B cell (primary cell): ENCODE data around the gene PSEN1.

Source experiments
- CTCF ChIP-seq: fragments of 200-600 bp; IDR thresholded peaks from one replicate; pipeline ENCODE4 v1.8.0; 2022; ENCODE audit warnings: antibody characterized with exemption, mild to moderate bottlenecking
- EZH2 ChIP-seq: IDR thresholded peaks from 2 replicates; pipeline ENCODE4 v1.6.1; 2012; ENCODE audit warnings: borderline replicate concordance, low read depth, mild to moderate bottlenecking, moderate library complexity, low read length; ENCODE audit not compliant: insufficient read depth, poor library complexity, severe bottlenecking

- TF ChIP-seq CTCF: no peak
- TF ChIP-seq EZH2: no peak
Measured at GRCh38 chr14:73242357-73242901, 106.1 kb downstream of the PSEN1 start.
